ENCODE data around the gene GLS. TPM values are rescaled to one million over a fixed set of nuclear protein-coding genes. Genes with fewer than 3 reads are reported as not detected.
A peak's percentile ranks its signal among the peaks of the same experiment; 100 is the strongest.

The GLS gene
- total RNA-seq, 1 donor from 2014 or later = 178 TPM

- H3K27me3 Mint-ChIP-seq (ENCODE audit: unreplicated experiment) = no peaks in the 10 kb centered on the region
- peaks cover 84% of the 10 kb centered on the region for H3K36me3 Mint-ChIP-seq (ENCODE audit: unreplicated experiment)
- no peaks in the 10 kb centered on the region for H3K9me3 Mint-ChIP-seq (ENCODE audit: unreplicated experiment)
- peak overlapping the region; percentile 92 for H3K27ac Mint-ChIP-seq (ENCODE audit: unreplicated experiment)
- no peak for TF ChIP-seq CTCF (IDR thresholded peaks at IDR 0.05)
- H3K4me1 Mint-ChIP-seq (ENCODE audit: unreplicated experiment) = peaks cover 24% of the 10 kb centered on the region
- no peak for DNase-seq (ENCODE audit: extremely low spot score, unreplicated experiment)
- H3K4me3 Mint-ChIP-seq (ENCODE audit: unreplicated experiment) = no peak overlapping the region
These were observed 100.7 kb downstream of the GLS start for GRCh38 chr2:190981333-190981732.

- Mint-ChIP-seq H3K27me3 (ENCODE audit: unreplicated experiment) (no peaks in the 10 kb centered on the region), H3K4me3 (ENCODE audit: unreplicated experiment) (no peak overlapping the region), H3K36me3 (ENCODE audit: unreplicated experiment) (peaks cover 82% of the 10 kb centered on the region), H3K27ac (ENCODE audit: unreplicated experiment) (no peak overlapping the region), H3K9me3 (ENCODE audit: unreplicated experiment) (no peaks in the 10 kb centered on the region), H3K4me1 (ENCODE audit: unreplicated experiment) (peaks cover 24% of the 10 kb centered on the region)
- no peak for TF ChIP-seq CTCF (IDR thresholded peaks at IDR 0.05)
- no peak for DNase-seq (ENCODE audit: extremely low spot score, unreplicated experiment)
These were observed 101.1 kb downstream of the GLS start for GRCh38 chr2:190981733-190982132.

- Mint-ChIP-seq H3K4me1 (ENCODE audit: unreplicated experiment) (peaks cover 24% of the 10 kb centered on the region), H3K27ac (ENCODE audit: unreplicated experiment) (no peak overlapping the region), H3K27me3 (ENCODE audit: unreplicated experiment) (no peaks in the 10 kb centered on the region), H3K36me3 (ENCODE audit: unreplicated experiment) (peaks cover 84% of the 10 kb centered on the region), H3K4me3 (ENCODE audit: unreplicated experiment) (no peak overlapping the region), H3K9me3 (ENCODE audit: unreplicated experiment) (no peaks in the 10 kb centered on the region)
- DNase-seq (ENCODE audit: extremely low spot score, unreplicated experiment) = no peak
- TF ChIP-seq CTCF (IDR thresholded peaks at IDR 0.05) = no peak
These were observed 101.8 kb downstream of the GLS start for GRCh38 chr2:190982262-190983034.

- DNase-seq (ENCODE audit: extremely low spot score, unreplicated experiment) = no peak
- no peak overlapping the region for H3K4me3 Mint-ChIP-seq (ENCODE audit: unreplicated experiment)
- H3K36me3 Mint-ChIP-seq (ENCODE audit: unreplicated experiment) = peaks cover 77% of the 10 kb centered on the region
- no peak for TF ChIP-seq CTCF (IDR thresholded peaks at IDR 0.05)
- peaks cover 19% of the 10 kb centered on the region for H3K4me1 Mint-ChIP-seq (ENCODE audit: unreplicated experiment)
- no peak overlapping the region for H3K27ac Mint-ChIP-seq (ENCODE audit: unreplicated experiment)
- H3K9me3 Mint-ChIP-seq (ENCODE audit: unreplicated experiment) = no peaks in the 10 kb centered on the region
- no peaks in the 10 kb centered on the region for H3K27me3 Mint-ChIP-seq (ENCODE audit: unreplicated experiment)
These were observed 104.0 kb downstream of the GLS start for GRCh38 chr2:190984595-190984994.

- H3K36me3 Mint-ChIP-seq (ENCODE audit: unreplicated experiment) = peaks cover 80% of the 10 kb centered on the region
- no peak overlapping the region for H3K27ac Mint-ChIP-seq (ENCODE audit: unreplicated experiment)
- DNase-seq (ENCODE audit: extremely low spot score, unreplicated experiment) = no peak
- H3K27me3 Mint-ChIP-seq (ENCODE audit: unreplicated experiment) = no peaks in the 10 kb centered on the region
- H3K9me3 Mint-ChIP-seq (ENCODE audit: unreplicated experiment) = no peaks in the 10 kb centered on the region
- TF ChIP-seq CTCF (IDR thresholded peaks at IDR 0.05) = no peak
- no peak overlapping the region for H3K4me3 Mint-ChIP-seq (ENCODE audit: unreplicated experiment)
- peaks cover under 1% of the 10 kb centered on the region for H3K4me1 Mint-ChIP-seq (ENCODE audit: unreplicated experiment)
These were observed 105.8 kb downstream of the GLS start for GRCh38 chr2:190986221-190986953.

Measured in osteocyte (in vitro differentiated cells).